ENCODE data around the gene MRO.

Gene MRO

GRCh38 chr18:50820901-50821520 is 1.2 kb upstream of the MRO start:
- H3K27ac ChIP-seq, result no peak overlapping the region
- no peak for TF ChIP-seq ZFX (IDR thresholded peaks at IDR 0.05)
- TF ChIP-seq, protein P1, sequence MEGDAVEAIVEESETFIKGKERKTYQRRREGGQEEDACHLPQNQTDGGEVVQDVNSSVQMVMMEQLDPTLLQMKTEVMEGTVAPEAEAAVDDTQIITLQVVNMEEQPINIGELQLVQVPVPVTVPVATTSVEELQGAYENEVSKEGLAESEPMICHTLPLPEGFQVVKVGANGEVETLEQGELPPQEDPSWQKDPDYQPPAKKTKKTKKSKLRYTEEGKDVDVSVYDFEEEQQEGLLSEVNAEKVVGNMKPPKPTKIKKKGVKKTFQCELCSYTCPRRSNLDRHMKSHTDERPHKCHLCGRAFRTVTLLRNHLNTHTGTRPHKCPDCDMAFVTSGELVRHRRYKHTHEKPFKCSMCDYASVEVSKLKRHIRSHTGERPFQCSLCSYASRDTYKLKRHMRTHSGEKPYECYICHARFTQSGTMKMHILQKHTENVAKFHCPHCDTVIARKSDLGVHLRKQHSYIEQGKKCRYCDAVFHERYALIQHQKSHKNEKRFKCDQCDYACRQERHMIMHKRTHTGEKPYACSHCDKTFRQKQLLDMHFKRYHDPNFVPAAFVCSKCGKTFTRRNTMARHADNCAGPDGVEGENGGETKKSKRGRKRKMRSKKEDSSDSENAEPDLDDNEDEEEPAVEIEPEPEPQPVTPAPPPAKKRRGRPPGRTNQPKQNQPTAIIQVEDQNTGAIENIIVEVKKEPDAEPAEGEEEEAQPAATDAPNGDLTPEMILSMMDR (conservative IDR thresholded peaks at IDR 0.05), result no peak

- TF ChIP-seq, protein P1 (conservative IDR thresholded peaks at IDR 0.05), result no peak
- TF ChIP-seq ZFX (IDR thresholded peaks at IDR 0.05), result no peak
- H3K27ac ChIP-seq, result peak overlapping the region; percentile 42
Observed at GRCh38 chr18:50819027-50819727, 639 bp downstream of the MRO start.

DNA sequence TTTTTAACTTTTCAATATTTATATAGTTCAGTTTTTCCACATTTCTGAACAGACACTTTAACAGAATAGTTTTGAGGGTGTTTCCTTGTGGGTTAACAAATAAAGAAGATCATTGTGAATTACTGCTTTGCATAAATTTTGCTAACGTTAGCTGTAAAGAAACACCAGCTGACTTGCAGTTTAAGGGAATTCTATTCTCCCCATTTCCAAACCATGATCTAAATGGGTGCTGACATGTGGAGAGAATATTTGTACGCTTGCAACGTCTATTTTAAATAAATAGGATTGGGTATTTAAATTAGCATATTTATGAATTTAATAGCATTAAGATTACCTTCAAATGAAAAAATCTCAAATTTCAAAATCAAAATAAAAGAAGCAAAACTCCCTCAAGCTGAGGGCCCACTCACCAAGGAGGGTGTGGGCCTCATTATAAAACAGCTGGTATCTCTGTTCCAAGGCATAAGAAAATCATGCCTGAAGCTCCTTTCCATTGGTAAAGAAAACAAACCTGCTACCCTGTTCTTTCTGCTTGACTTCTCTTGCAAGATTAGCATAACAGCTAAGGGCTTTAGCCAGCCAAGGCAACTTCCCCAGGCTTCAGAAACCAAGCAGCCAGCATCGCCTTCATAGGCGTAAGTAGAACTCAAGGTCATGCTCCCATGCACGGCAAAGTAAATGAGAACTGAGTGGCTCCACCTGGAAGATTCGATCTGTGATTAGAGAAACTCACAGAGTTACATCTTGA is 3.2 kb downstream of the MRO start:
- no peak overlapping the region for H3K27ac ChIP-seq

GRCh38 chr18:50814395-50814794 is 5.4 kb downstream of the MRO start:
- no peak overlapping the region for H3K27ac ChIP-seq
- no peak for TF ChIP-seq ZFX (IDR thresholded peaks at IDR 0.05)
- TF ChIP-seq, protein P1 (conservative IDR thresholded peaks at IDR 0.05), result no peak

More for the DNA sequence above, 3.2 kb downstream of the MRO start:
- TF ChIP-seq ZFX (IDR thresholded peaks at IDR 0.05), result no peak
- TF ChIP-seq, protein P1 (conservative IDR thresholded peaks at IDR 0.05), result no peak

GRCh38 chr18:50813353-50813752 is 6.5 kb downstream of the MRO start:
- H3K27ac ChIP-seq, result no peak overlapping the region
- no peak for TF ChIP-seq ZFX (IDR thresholded peaks at IDR 0.05)
- TF ChIP-seq, protein P1 (conservative IDR thresholded peaks at IDR 0.05), result no peak

DNA sequence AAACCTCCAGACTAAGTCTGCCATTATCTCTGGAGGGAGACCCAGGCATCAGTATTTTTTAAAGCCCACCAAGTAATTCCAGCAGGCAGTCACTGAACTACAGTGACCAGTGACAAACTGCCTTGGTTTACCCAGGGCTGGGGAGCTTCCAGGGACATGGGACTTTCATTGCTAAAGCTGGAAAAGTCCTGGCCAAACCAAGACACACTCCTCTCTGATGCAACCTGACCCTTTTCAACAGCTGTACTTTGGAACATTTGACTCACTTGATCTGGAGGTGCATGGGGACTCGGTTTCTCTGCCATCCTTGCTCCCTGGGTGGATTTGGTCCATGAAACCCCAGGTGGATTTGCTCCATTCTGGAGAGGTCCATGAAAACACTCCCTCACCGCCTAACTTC is 7.0 kb downstream of the MRO start:
- H3K27ac ChIP-seq, result no peak overlapping the region
- no peak for TF ChIP-seq ZFX (IDR thresholded peaks at IDR 0.05)
- TF ChIP-seq, protein P1 (conservative IDR thresholded peaks at IDR 0.05), result no peak

DNA sequence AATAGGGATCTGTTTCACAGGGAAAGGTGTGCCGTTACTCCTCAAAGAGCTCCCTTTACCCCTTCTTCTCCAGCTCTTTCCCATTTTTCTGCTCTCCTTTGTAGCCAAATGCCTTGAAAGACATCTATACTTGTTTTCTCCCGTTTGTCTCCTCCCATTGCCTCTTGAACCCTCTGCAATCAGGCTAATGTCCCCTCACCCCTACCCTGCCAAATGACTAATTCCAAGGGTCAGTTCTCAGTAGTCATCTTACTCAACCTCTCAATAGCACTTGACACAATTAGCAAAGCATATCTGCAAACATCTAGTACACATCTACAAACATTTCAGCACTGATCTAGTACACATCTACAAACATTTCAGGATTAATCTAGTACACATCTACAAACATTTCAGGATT is 12.6 kb downstream of the MRO start:
- TF ChIP-seq, protein P1 (conservative IDR thresholded peaks at IDR 0.05), result no peak
- TF ChIP-seq ZFX (IDR thresholded peaks at IDR 0.05), result no peak
- no peak overlapping the region for H3K27ac ChIP-seq
